IMR-90 (cell line): Measurements from ENCODE around the gene CDH23. TPM values are rescaled to one million over a fixed set of nuclear protein-coding genes. Genes with fewer than 3 reads are reported as not detected.

Experiments used
- ATAC-seq: fragments of 200-7000 bp; cut with Tn5 transposase; 2 replicates; pipeline ENCODE4 v1.9.1; 2020; ENCODE audit warnings: low read depth, mild to moderate bottlenecking, moderate library complexity
- BruUV-seq: library from RNA; stranded (reverse); fragments of 400-500 nt; replicated peaks from 2 replicates; lab custom pipeline; 2021; lab: Mats Ljungman, UMichigan
- CTCF ChIA-PET: fragments of 300-600 bp; formaldehyde crosslinking; extraction: SDS; loops from one replicate; lab custom pipeline; 2021; ENCODE audit warnings: antibody characterized with exemption; lab: Yijun Ruan, JAX
- POLR2A ChIA-PET: fragments of 300-600 bp; sonication (Branson Sonifier 250); formaldehyde crosslinking; loops from one replicate; lab custom pipeline; 2022; ENCODE audit warnings: antibody characterized with exemption; ENCODE audit not compliant: unreplicated experiment; lab: Charles Lee
- DNase-seq: peaks from one replicate; pipeline ENCODE4 v3.0.0; 2013
- H2AFZ ChIP-seq: replicated peaks from 2 replicates; pipeline ENCODE3; 2013; ENCODE audit warnings: low read length, mild to moderate bottlenecking; ENCODE audit not compliant: poor library complexity
- H2AK5ac ChIP-seq: 2 replicates; pipeline ENCODE4 v1.6.1; 2013; ENCODE audit warnings: low read depth, low read length, inconsistent platforms
- H2AK9ac ChIP-seq: replicated peaks from 2 replicates; pipeline ENCODE3; 2013; ENCODE audit warnings: mild to moderate bottlenecking, low read depth, low read length, moderate library complexity; ENCODE audit not compliant: poor library complexity
- H2BK120ac ChIP-seq: 2 replicates; pipeline ENCODE4 v1.6.1; 2013; ENCODE audit warnings: low read depth, low read length, inconsistent platforms
- H2BK15ac ChIP-seq: 3 replicates; pipeline ENCODE4 v1.6.1; 2013; ENCODE audit warnings: low read depth, low read length, inconsistent platforms
- H2BK20ac ChIP-seq: 2 replicates; pipeline ENCODE4 v1.6.1; 2013; ENCODE audit warnings: low read depth, mild to moderate bottlenecking, inconsistent platforms, low read length, moderate library complexity
- H2BK5ac ChIP-seq: 2 replicates; pipeline ENCODE4 v1.6.1; 2013; ENCODE audit warnings: mild to moderate bottlenecking, low read depth, low read length, inconsistent platforms; ENCODE audit not compliant: poor library complexity, severe bottlenecking
- H3K14ac ChIP-seq: replicated peaks from 2 replicates; pipeline ENCODE4 v1.6.1; 2013; ENCODE audit warnings: low read depth, low read length, inconsistent platforms
- H3K18ac ChIP-seq: 2 replicates; pipeline ENCODE4 v1.6.1; 2013; ENCODE audit warnings: low read depth, low read length, control low read depth
- H3K23ac ChIP-seq: 2 replicates; pipeline ENCODE4 v1.6.1; 2013; ENCODE audit warnings: low read depth, low read length, inconsistent platforms
- H3K27ac ChIP-seq: 2 replicates; pipeline ENCODE4 v1.5.1; 2013; ENCODE audit warnings: mild to moderate bottlenecking, control low read depth, low read length; ENCODE audit not compliant: insufficient read depth
- H3K27me3 ChIP-seq: 2 replicates; pipeline ENCODE4 v1.6.1; 2013; ENCODE audit warnings: low read length; ENCODE audit not compliant: control insufficient read depth, insufficient read depth
- H3K36me3 ChIP-seq: 2 replicates; pipeline ENCODE4 v1.6.1; 2013; ENCODE audit warnings: low read length, mixed read lengths; ENCODE audit not compliant: control insufficient read depth, insufficient read depth
- H3K4ac ChIP-seq: 2 replicates; pipeline ENCODE4 v1.6.1; 2013; ENCODE audit warnings: low read depth, low read length, inconsistent platforms
- H3K4me1 ChIP-seq: 2 replicates; pipeline ENCODE4 v1.6.1; 2013; ENCODE audit warnings: low read length, mixed read lengths; ENCODE audit not compliant: control insufficient read depth, insufficient read depth
- H3K4me2 ChIP-seq: 2 replicates; pipeline ENCODE4 v1.6.1; 2013; ENCODE audit warnings: low read depth, mild to moderate bottlenecking, control low read depth, low read length, moderate library complexity
- H3K4me3 ChIP-seq: 2 replicates; pipeline ENCODE4 v1.5.1; 2013; ENCODE audit warnings: low read depth, mild to moderate bottlenecking, control low read depth, low read length, moderate library complexity; ENCODE audit not compliant: insufficient read depth
- H3K56ac ChIP-seq: 2 replicates; pipeline ENCODE4 v1.6.1; 2013; ENCODE audit warnings: low read length, inconsistent platforms; ENCODE audit not compliant: insufficient read depth; ENCODE audit errors: extremely low read depth
- H3K79me1 ChIP-seq, 2 experiments: 2 replicates each; pipeline ENCODE4 v1.6.1; 2013; ENCODE audit warnings: low read length in 2 of 2, inconsistent platforms in 1 of 2, low read depth in 1 of 2
- H3K9ac ChIP-seq: 2 replicates; pipeline ENCODE4 v1.6.1; 2013; ENCODE audit warnings: low read depth, low read length, control low read depth
- H3K9me1 ChIP-seq: 2 replicates; pipeline ENCODE4 v1.6.1; 2013; ENCODE audit warnings: low read length, inconsistent platforms; ENCODE audit not compliant: insufficient read depth
- H3K9me3 ChIP-seq: 2 replicates; pipeline ENCODE4 v1.6.1; 2013; ENCODE audit warnings: low read length; ENCODE audit not compliant: control insufficient read depth, insufficient read depth
- H4K20me1 ChIP-seq: 2 replicates; pipeline ENCODE4 v1.6.1; 2013; ENCODE audit warnings: low read length, inconsistent platforms; ENCODE audit not compliant: insufficient read depth
- H4K5ac ChIP-seq: 2 replicates; pipeline ENCODE4 v1.6.1; 2013; ENCODE audit warnings: mild to moderate bottlenecking, low read depth, low read length, control low read depth
- H4K8ac ChIP-seq, 2 experiments: 2 replicates each; pipeline ENCODE4 v1.6.1; 2013; ENCODE audit warnings: low read depth in 2 of 2, low read length in 2 of 2, control low read depth in 1 of 2, inconsistent platforms in 1 of 2
- H4K91ac ChIP-seq: 2 replicates; pipeline ENCODE4 v1.6.1; 2013; ENCODE audit warnings: low read depth, low read length, inconsistent platforms; ENCODE audit not compliant: insufficient read depth
- BHLHE40 ChIP-seq: fragments of 150-350 bp; IDR thresholded peaks from 2 replicates; pipeline ENCODE4 v1.6.1; 2016; ENCODE audit warnings: mild to moderate bottlenecking, low read depth, low read length
- CHD1 ChIP-seq: IDR thresholded peaks from 2 replicates; pipeline ENCODE4 v1.6.1; 2012; ENCODE audit warnings: low read depth, low read length, improper control_type of control experiment
- FOS ChIP-seq: fragments of 150-350 bp; IDR thresholded peaks from 2 replicates; pipeline ENCODE4 v1.6.1; 2016; ENCODE audit warnings: low read depth, low read length
- MAFK ChIP-seq: IDR thresholded peaks from 2 replicates; pipeline ENCODE4 v1.6.1; 2012; ENCODE audit warnings: low read depth, low read length, improper control_type of control experiment
- MAZ ChIP-seq: IDR thresholded peaks from 2 replicates; pipeline ENCODE4 v1.6.1; 2012; ENCODE audit warnings: low read depth, mild to moderate bottlenecking, low read length, improper control_type of control experiment, moderate library complexity, borderline replicate concordance
- MXI1 ChIP-seq: IDR thresholded peaks from 2 replicates; pipeline ENCODE4 v1.6.1; 2012; ENCODE audit warnings: low read depth, mild to moderate bottlenecking, low read length, moderate library complexity, borderline replicate concordance
- NFE2L2 ChIP-seq: fragments of 150-350 bp; IDR thresholded peaks from 2 replicates; pipeline ENCODE4 v1.6.1; 2016; ENCODE audit warnings: low read depth, mild to moderate bottlenecking, low read length
- RAD21 ChIP-seq: IDR thresholded peaks from 2 replicates; pipeline ENCODE4 v1.6.1; 2012; ENCODE audit warnings: low read length, improper control_type of control experiment
- RCOR1 ChIP-seq: IDR thresholded peaks from 2 replicates; pipeline ENCODE4 v1.6.1; 2012; ENCODE audit warnings: mild to moderate bottlenecking, low read length, improper control_type of control experiment; ENCODE audit not compliant: insufficient replicate concordance
- SMC3 ChIP-seq: fragments of 150-350 bp; IDR thresholded peaks from 2 replicates; pipeline ENCODE4 v1.6.1; 2016; ENCODE audit warnings: low read depth, mild to moderate bottlenecking, antibody characterized with exemption, low read length, moderate library complexity
- WGBS, 2 experiments: methylation state at CpG; one replicate each; pipeline versions ENCODE4 v1.1.5 to v1.1.7; 2013; ENCODE audit warnings: missing lambda C conversion rate in 2 of 2; ENCODE audit not compliant: insufficient read length in 1 of 2; ENCODE audit errors: extremely low coverage in 2 of 2; 5-methylcytosine and 5-hydroxymethylcytosine counted together
- dilution Hi-C: fragments of 300-500 bp; cut with HindIII; formaldehyde crosslinking; loops from one replicate; pipeline ENCODE4 v1.14.3; 2018; ENCODE audit warnings: low sequenced_read_pairs; ENCODE audit not compliant: unreplicated experiment
- in situ Hi-C: fragments of 300-500 bp; cut with MboI; formaldehyde crosslinking; loops from 3 replicates; pipeline ENCODE4 v1.14.3; 2019; ENCODE audit warnings: low sequenced_read_pairs, inconsistent platforms, mixed read lengths
- intact Hi-C: fragments of 100-400 bp; cut with micrococcal nuclease; formaldehyde crosslinking; loops from 2 replicates; pipeline ENCODE4 v1.10.0; 2022
- polyA plus RNA-seq, 3 experiments: library from polyadenylated mRNA; depleted of rRNA; stranded (reverse); fragments of >200 nt; gene quantifications; 2 replicates each; pipeline ENCODE4 v1.2.3, GENCODE V29; 2012; ENCODE audit warnings: low replicate concordance in 1 of 3
- total RNA-seq: library from RNA; depleted of rRNA; stranded (reverse); fragments of >200 nt; gene quantifications from 2 replicates; pipeline ENCODE4 v1.2.3, GENCODE V29; 2012
- TF ChIP-seq, protein P1 (sequence below): conservative IDR thresholded peaks from 2 replicates; pipeline ENCODE4 v1.5.1; 2012; ENCODE audit warnings: mild to moderate bottlenecking, low read depth, low read length, improper control_type of control experiment
- TF ChIP-seq, protein P2 (sequence below): fragments of 150-350 bp; IDR thresholded peaks from 2 replicates; pipeline ENCODE4 v1.6.1; 2017; ENCODE audit warnings: mild to moderate bottlenecking, antibody characterized with exemption, low read length, low read depth
- TF ChIP-seq, protein P3 (sequence below): fragments of 150-350 bp; IDR thresholded peaks from 2 replicates; pipeline ENCODE4 v1.6.1; 2016; ENCODE audit warnings: low read depth, mild to moderate bottlenecking, low read length, moderate library complexity, borderline replicate concordance

Gene CDH23
- total and polyA plus RNA-seq, 2 of the 4 experiments (the other 2 are of a cell fraction), result under 0.01 to 0.03 TPM

DNA sequence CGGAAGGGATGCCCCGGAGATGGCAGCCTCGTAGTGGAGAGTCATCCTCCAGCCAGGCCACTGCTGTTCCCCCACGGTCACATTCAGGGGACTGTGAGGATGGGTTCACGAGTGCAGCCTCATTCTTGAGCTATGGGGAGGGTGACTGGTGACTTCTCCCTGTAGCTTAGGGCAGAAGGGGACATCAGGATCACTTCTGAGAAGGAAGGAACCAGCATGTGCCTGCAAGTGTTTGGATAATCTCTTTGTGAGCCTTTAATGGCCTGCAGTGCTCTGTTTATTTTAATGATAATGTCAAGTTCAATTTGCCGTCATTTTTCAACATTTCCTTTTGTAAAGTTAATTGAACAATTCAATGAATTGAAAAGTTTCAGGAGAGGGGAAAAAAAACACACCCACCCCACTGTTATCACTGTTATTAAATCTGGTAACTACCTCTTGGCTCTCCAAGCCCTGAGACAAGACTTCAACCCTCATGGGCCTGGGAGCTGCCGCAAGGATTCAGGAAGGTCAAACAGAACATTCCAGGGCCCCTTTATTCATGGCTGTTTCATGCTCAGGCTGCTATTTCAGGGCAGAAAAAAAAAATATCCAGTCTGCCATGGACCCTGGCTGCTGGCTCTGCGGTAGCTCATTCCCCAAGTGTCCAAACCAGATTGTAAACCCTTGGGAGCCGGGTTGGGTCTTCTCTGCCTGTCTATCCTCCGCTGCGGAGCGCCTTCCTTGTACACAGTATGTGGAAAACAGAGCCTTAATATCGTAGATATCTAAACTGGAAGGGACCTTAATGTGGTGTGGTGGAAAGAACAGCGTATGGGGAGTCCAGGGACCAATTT lies 100.4 kb downstream of the CDH23 start:
- peaks cover 35% of the 10 kb centered on the region for H3K27me3 ChIP-seq
- no peak overlapping the region for H3K56ac ChIP-seq

More for the DNA sequence above, 100.4 kb downstream of the CDH23 start:
- H3K79me1 ChIP-seq, result no peaks in the 10 kb centered on the region
- ATAC-seq, result no peak
- no peaks in the 10 kb centered on the region for H3K4me1 ChIP-seq
- no peak overlapping the region for H3K14ac ChIP-seq
- TF ChIP-seq, protein P1, sequence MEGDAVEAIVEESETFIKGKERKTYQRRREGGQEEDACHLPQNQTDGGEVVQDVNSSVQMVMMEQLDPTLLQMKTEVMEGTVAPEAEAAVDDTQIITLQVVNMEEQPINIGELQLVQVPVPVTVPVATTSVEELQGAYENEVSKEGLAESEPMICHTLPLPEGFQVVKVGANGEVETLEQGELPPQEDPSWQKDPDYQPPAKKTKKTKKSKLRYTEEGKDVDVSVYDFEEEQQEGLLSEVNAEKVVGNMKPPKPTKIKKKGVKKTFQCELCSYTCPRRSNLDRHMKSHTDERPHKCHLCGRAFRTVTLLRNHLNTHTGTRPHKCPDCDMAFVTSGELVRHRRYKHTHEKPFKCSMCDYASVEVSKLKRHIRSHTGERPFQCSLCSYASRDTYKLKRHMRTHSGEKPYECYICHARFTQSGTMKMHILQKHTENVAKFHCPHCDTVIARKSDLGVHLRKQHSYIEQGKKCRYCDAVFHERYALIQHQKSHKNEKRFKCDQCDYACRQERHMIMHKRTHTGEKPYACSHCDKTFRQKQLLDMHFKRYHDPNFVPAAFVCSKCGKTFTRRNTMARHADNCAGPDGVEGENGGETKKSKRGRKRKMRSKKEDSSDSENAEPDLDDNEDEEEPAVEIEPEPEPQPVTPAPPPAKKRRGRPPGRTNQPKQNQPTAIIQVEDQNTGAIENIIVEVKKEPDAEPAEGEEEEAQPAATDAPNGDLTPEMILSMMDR, result no peak
- TF ChIP-seq NFE2L2 (no peak), SMC3 (no peak), MAZ (no peak), CHD1 (no peak), BHLHE40 (no peak), MAFK (no peak), RAD21 (no peak), MXI1 (no peak), FOS (no peak), RCOR1 (no peak)
- TF ChIP-seq, protein P2, sequence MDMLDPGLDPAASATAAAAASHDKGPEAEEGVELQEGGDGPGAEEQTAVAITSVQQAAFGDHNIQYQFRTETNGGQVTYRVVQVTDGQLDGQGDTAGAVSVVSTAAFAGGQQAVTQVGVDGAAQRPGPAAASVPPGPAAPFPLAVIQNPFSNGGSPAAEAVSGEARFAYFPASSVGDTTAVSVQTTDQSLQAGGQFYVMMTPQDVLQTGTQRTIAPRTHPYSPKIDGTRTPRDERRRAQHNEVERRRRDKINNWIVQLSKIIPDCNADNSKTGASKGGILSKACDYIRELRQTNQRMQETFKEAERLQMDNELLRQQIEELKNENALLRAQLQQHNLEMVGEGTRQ, result no peak
- TF ChIP-seq, protein P3, sequence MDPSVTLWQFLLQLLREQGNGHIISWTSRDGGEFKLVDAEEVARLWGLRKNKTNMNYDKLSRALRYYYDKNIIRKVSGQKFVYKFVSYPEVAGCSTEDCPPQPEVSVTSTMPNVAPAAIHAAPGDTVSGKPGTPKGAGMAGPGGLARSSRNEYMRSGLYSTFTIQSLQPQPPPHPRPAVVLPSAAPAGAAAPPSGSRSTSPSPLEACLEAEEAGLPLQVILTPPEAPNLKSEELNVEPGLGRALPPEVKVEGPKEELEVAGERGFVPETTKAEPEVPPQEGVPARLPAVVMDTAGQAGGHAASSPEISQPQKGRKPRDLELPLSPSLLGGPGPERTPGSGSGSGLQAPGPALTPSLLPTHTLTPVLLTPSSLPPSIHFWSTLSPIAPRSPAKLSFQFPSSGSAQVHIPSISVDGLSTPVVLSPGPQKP, result no peak
- H3K36me3 ChIP-seq, result no peaks in the 10 kb centered on the region
- CTCF ChIA-PET, result no interaction called here
- POLR2A ChIA-PET, result no interaction called here
- H2BK20ac ChIP-seq, result no peak overlapping the region
- no peak overlapping the region for H4K8ac ChIP-seq
- no peaks in the 10 kb centered on the region for H4K20me1 ChIP-seq
- no peak overlapping the region for H2BK15ac ChIP-seq
- H3K9me1 ChIP-seq, result no peaks in the 10 kb centered on the region
- H3K18ac ChIP-seq, result no peak overlapping the region
- H3K27ac ChIP-seq, result no peak overlapping the region
- no peak for DNase-seq
- H3K4me3 ChIP-seq, result no peak overlapping the region
- no peak overlapping the region for H4K91ac ChIP-seq
- no peak overlapping the region for H3K9ac ChIP-seq
- no peaks in the 10 kb centered on the region for H3K9me3 ChIP-seq
- no peak overlapping the region for H2BK120ac ChIP-seq
- no peak overlapping the region for H2BK5ac ChIP-seq
- intact Hi-C loops (no loop called here), in situ Hi-C loops (no loop called here), dilution Hi-C loops (no loop called here)
- H3K4me2 ChIP-seq, result no peak overlapping the region
- H2AK9ac ChIP-seq, result no peak overlapping the region
- 38% methylated on average over 7 of the region's 14 CpGs; no CpG with 5 or more reads in 1 of the 2 experiments for WGBS, 2 experiments
- no TSS peak for BruUV-seq
- no peak overlapping the region for H4K5ac ChIP-seq
- no peak overlapping the region for H3K23ac ChIP-seq
- no peak overlapping the region for H2AK5ac ChIP-seq
- no peak overlapping the region for H3K4ac ChIP-seq
- H2AFZ ChIP-seq, result no peak overlapping the region
